A549 (cell line): ENCODE results near the gene UNC79. TPM values are rescaled to one million over a fixed set of nuclear protein-coding genes. Genes with fewer than 3 reads are reported as not detected.

Experiments
- ATAC-seq, 2 experiments: fragments of 200-7000 bp in 1 of 2; fragments of >200 bp in 1 of 2; cut with Nextera tagmentation in 1 of 2; cut with Tn5 transposase in 1 of 2; 3 replicates each; pipeline versions ENCODE4 v1.8.0 to v1.9.1; 2018 to 2020; ENCODE audit warnings: mild to moderate bottlenecking in 1 of 2, moderate library complexity in 1 of 2
- CTCF ChIA-PET: fragments of 300-600 bp; sonication (Branson Sonifier 250); formaldehyde crosslinking; extraction: SDS; loops from one replicate; lab custom pipeline; 2021; ENCODE audit warnings: antibody characterized with exemption, inconsistent platforms; lab: Yijun Ruan, JAX
- POLR2A ChIA-PET: fragments of 350-600 bp; formaldehyde crosslinking; extraction: SDS; loops from one replicate; lab custom pipeline; 2021; ENCODE audit warnings: antibody characterized with exemption, inconsistent platforms; lab: Yijun Ruan, JAX
- DNase-seq, 2 experiments: peaks; one replicate each; pipeline versions ENCODE4 v3.0.0 to v3.0.0-alpha.2; 2011 to 2016; ENCODE audit warnings: low read depth in 1 of 2, low spot score in 1 of 2
- FAIRE-seq: peaks from 2 replicates; lab custom pipeline; 2011; peaks lifted over from hg19 to GRCh38; lab: Jason Lieb, UNC
- H3K27ac ChIP-seq, 2 experiments: fragments of >200 bp; sonication (Bioruptor Twin); formaldehyde crosslinking; 3 replicates each; pipeline ENCODE4 v1.5.1; 2016 to 2017
- H3K4me1 ChIP-seq: fragments of >200 bp; sonication (Bioruptor Twin); formaldehyde crosslinking; 3 replicates; pipeline ENCODE4 v1.6.1; 2016
- H3K4me2 ChIP-seq: fragments of >200 bp; sonication (Bioruptor Twin); formaldehyde crosslinking; 3 replicates; pipeline ENCODE4 v1.6.1; 2016
- H3K4me3 ChIP-seq: fragments of >200 bp; sonication (Bioruptor Twin); formaldehyde crosslinking; 3 replicates; pipeline ENCODE4 v1.5.1; 2016
- H3K9me3 ChIP-seq: fragments of >200 bp; sonication (Bioruptor Twin); formaldehyde crosslinking; 3 replicates; pipeline ENCODE4 v1.6.1; 2016
- CBX2 ChIP-seq: fragments of 200-600 bp; sonication (generic); IDR thresholded peaks from 2 replicates; pipeline ENCODE4 v1.6.1; 2016; ENCODE audit warnings: low read depth, mild to moderate bottlenecking, borderline replicate concordance
- CBX8 ChIP-seq: fragments of 200-600 bp; sonication (generic); IDR thresholded peaks from 2 replicates; pipeline ENCODE4 v1.6.1; 2016
- EP300 ChIP-seq, 2 experiments: fragments of >200 bp; sonication (Bioruptor Twin); formaldehyde crosslinking; IDR thresholded peaks; 2 replicates in 1 of 2; 3 replicates in 1 of 2; pipeline ENCODE4 v1.6.1; 2016 to 2017
- FOXS1 ChIP-seq: fragments of 250-450 bp; sonication (Bioruptor Pico); IDR thresholded peaks from 2 replicates; pipeline ENCODE4 v1.5.0; 2020; ENCODE audit warnings: mild to moderate bottlenecking, moderate library complexity
- HDAC2 ChIP-seq: fragments of 200-600 bp; sonication (generic); IDR thresholded peaks from 2 replicates; pipeline ENCODE4 v1.6.1; 2016
- HEYL ChIP-seq: fragments of 250-450 bp; sonication (Bioruptor Pico); IDR thresholded peaks from 2 replicates; pipeline ENCODE4 v1.8.0; 2021; ENCODE audit warnings: mild to moderate bottlenecking, moderate library complexity
- HOXA7 ChIP-seq: fragments of 250-450 bp; sonication (Bioruptor Pico); IDR thresholded peaks from 2 replicates; pipeline ENCODE4 v1.5.0; 2020; ENCODE audit warnings: mild to moderate bottlenecking, moderate library complexity
- HOXB5 ChIP-seq: fragments of 250-450 bp; sonication (Bioruptor Pico); IDR thresholded peaks from 2 replicates; pipeline ENCODE4 v1.5.0; 2020; ENCODE audit warnings: mild to moderate bottlenecking, moderate library complexity
- MAX ChIP-seq: IDR thresholded peaks from 2 replicates; pipeline ENCODE4 v1.6.1; 2012
- NPAS2 ChIP-seq: fragments of 250-450 bp; sonication (Bioruptor Pico); IDR thresholded peaks from 2 replicates; pipeline ENCODE4 v1.8.0; 2022; ENCODE audit warnings: mild to moderate bottlenecking, moderate library complexity, borderline replicate concordance
- PHF8 ChIP-seq: fragments of 200-600 bp; sonication (generic); IDR thresholded peaks from 2 replicates; pipeline ENCODE4 v1.6.1; 2016; ENCODE audit warnings: low read depth, mild to moderate bottlenecking, antibody characterized with exemption, moderate library complexity, borderline replicate concordance
- RARB ChIP-seq: fragments of 250-450 bp; sonication (Bioruptor Pico); IDR thresholded peaks from 2 replicates; pipeline ENCODE4 v1.8.0; 2021; ENCODE audit warnings: mild to moderate bottlenecking, moderate library complexity
- TFCP2L1 ChIP-seq: fragments of 250-450 bp; sonication (Bioruptor Pico); IDR thresholded peaks from 2 replicates; pipeline ENCODE4 v1.5.0; 2021; ENCODE audit warnings: mild to moderate bottlenecking
- ZC3H11A ChIP-seq: fragments of 450-650 bp; IDR thresholded peaks from 2 replicates; pipeline ENCODE4 v1.6.1; 2014; ENCODE audit warnings: antibody characterized with exemption, mild to moderate bottlenecking
- WGBS: methylation state at CpG from one replicate; pipeline ENCODE4 v1.1.6; 2017; ENCODE audit errors: missing lambda C conversion rate; 5-methylcytosine and 5-hydroxymethylcytosine counted together
- polyA plus RNA-seq, 4 experiments: library from polyadenylated mRNA; depleted of rRNA in 3 of 4; stranded (reverse); fragments of >200 nt; fragmentation: RNase III in 1 of 4; extraction: RNeasy Plus Mini Kit Qiagen cat#74134 plus additional on column Dnase treatment in 1 of 4; gene quantifications; 2 replicates in 3 of 4; 3 replicates in 1 of 4; pipeline ENCODE4 v1.2.3, GENCODE V29; 2011 to 2017
- TF ChIP-seq, protein P1 (sequence below): fragments of 200-600 bp; sonication (generic); IDR thresholded peaks from 2 replicates; pipeline ENCODE4 v1.6.1; 2016; ENCODE audit warnings: antibody characterized with exemption, mild to moderate bottlenecking, moderate library complexity
- TF ChIP-seq, protein P2 (sequence below): fragments of 450-650 bp; IDR thresholded peaks from 2 replicates; pipeline ENCODE4 v1.6.1; 2014; ENCODE audit warnings: antibody characterized with exemption
- TF ChIP-seq, protein P3 (sequence below): IDR thresholded peaks from 2 replicates; pipeline ENCODE4 v1.6.1; 2012
- TF ChIP-seq, protein P4 (sequence below): fragments of 150-350 bp; IDR thresholded peaks from 2 replicates; pipeline ENCODE4 v1.6.1; 2014; ENCODE audit warnings: low read depth, mild to moderate bottlenecking, low read length

The UNC79 gene
- polyA plus RNA-seq, 2 of the 4 experiments (the other 2 are of a cell fraction) = 0.01 TPM

GRCh38 chr14:93582516-93582915 lies 151.8 kb downstream of the UNC79 start (continued):
- TF ChIP-seq, protein P1, sequence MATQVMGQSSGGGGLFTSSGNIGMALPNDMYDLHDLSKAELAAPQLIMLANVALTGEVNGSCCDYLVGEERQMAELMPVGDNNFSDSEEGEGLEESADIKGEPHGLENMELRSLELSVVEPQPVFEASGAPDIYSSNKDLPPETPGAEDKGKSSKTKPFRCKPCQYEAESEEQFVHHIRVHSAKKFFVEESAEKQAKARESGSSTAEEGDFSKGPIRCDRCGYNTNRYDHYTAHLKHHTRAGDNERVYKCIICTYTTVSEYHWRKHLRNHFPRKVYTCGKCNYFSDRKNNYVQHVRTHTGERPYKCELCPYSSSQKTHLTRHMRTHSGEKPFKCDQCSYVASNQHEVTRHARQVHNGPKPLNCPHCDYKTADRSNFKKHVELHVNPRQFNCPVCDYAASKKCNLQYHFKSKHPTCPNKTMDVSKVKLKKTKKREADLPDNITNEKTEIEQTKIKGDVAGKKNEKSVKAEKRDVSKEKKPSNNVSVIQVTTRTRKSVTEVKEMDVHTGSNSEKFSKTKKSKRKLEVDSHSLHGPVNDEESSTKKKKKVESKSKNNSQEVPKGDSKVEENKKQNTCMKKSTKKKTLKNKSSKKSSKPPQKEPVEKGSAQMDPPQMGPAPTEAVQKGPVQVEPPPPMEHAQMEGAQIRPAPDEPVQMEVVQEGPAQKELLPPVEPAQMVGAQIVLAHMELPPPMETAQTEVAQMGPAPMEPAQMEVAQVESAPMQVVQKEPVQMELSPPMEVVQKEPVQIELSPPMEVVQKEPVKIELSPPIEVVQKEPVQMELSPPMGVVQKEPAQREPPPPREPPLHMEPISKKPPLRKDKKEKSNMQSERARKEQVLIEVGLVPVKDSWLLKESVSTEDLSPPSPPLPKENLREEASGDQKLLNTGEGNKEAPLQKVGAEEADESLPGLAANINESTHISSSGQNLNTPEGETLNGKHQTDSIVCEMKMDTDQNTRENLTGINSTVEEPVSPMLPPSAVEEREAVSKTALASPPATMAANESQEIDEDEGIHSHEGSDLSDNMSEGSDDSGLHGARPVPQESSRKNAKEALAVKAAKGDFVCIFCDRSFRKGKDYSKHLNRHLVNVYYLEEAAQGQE = no peak
- TF ChIP-seq, protein P2, sequence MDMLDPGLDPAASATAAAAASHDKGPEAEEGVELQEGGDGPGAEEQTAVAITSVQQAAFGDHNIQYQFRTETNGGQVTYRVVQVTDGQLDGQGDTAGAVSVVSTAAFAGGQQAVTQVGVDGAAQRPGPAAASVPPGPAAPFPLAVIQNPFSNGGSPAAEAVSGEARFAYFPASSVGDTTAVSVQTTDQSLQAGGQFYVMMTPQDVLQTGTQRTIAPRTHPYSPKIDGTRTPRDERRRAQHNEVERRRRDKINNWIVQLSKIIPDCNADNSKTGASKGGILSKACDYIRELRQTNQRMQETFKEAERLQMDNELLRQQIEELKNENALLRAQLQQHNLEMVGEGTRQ = no peak
- TF ChIP-seq RARB (CRISPR knock-in tag) (no peak), TFCP2L1 (CRISPR knock-in tag) (no peak)
- TF ChIP-seq, all 56 proteins: peak for 0

- no peak overlapping the region; the same call in 2 of the 3 replicates for H3K4me2 ChIP-seq
- no peak overlapping the region for H3K4me3 ChIP-seq
- ChIA-PET POLR2A (no interaction called here), CTCF (no interaction called here)
- no peaks in the 10 kb centered on the region; the same call in 2 of the 3 replicates for H3K4me1 ChIP-seq
- TF ChIP-seq PHF8 (no peak), EP300 (IDR thresholded peaks at IDR 0.05) (no peak), CBX2 (no peak), FOXS1 (no peak), TFCP2L1 (CRISPR knock-in tag) (no peak), HOXA7 (no peak), HEYL (CRISPR knock-in tag) (no peak), MAX (no peak), ZC3H11A (no peak), HOXB5 (no peak), CBX8 (no peak), NPAS2 (no peak), HDAC2 (no peak)
- TF ChIP-seq, protein P3, sequence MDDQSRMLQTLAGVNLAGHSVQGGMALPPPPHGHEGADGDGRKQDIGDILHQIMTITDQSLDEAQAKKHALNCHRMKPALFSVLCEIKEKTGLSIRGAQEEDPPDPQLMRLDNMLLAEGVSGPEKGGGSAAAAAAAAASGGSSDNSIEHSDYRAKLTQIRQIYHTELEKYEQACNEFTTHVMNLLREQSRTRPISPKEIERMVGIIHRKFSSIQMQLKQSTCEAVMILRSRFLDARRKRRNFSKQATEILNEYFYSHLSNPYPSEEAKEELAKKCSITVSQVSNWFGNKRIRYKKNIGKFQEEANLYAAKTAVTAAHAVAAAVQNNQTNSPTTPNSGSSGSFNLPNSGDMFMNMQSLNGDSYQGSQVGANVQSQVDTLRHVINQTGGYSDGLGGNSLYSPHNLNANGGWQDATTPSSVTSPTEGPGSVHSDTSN = no peak
- TF ChIP-seq, protein P1 = no peak
- TF ChIP-seq, protein P4, sequence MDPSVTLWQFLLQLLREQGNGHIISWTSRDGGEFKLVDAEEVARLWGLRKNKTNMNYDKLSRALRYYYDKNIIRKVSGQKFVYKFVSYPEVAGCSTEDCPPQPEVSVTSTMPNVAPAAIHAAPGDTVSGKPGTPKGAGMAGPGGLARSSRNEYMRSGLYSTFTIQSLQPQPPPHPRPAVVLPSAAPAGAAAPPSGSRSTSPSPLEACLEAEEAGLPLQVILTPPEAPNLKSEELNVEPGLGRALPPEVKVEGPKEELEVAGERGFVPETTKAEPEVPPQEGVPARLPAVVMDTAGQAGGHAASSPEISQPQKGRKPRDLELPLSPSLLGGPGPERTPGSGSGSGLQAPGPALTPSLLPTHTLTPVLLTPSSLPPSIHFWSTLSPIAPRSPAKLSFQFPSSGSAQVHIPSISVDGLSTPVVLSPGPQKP = no peak
- ATAC-seq = no peak
- DNase-seq = no peak
- WGBS = 15% methylated on average over 3 of the region's 3 CpGs
- H3K27ac ChIP-seq = no peak overlapping the region
- no peaks in the 10 kb centered on the region for H3K9me3 ChIP-seq
- FAIRE-seq = no peak
Observed at GRCh38 chr14:93587330-93587729, 156.6 kb downstream of the UNC79 start.
